GM11168 (cell line): ENCODE results near the gene CASQ2.

ENCODE experiments used
- in situ Hi-C: fragments of 300-500 bp; cut with MboI; formaldehyde crosslinking; loops from one replicate; pipeline ENCODE4 v1.12.0; 2022; ENCODE audit warnings: low sequenced_read_pairs; ENCODE audit not compliant: unreplicated experiment

The CASQ2 gene

DNA sequence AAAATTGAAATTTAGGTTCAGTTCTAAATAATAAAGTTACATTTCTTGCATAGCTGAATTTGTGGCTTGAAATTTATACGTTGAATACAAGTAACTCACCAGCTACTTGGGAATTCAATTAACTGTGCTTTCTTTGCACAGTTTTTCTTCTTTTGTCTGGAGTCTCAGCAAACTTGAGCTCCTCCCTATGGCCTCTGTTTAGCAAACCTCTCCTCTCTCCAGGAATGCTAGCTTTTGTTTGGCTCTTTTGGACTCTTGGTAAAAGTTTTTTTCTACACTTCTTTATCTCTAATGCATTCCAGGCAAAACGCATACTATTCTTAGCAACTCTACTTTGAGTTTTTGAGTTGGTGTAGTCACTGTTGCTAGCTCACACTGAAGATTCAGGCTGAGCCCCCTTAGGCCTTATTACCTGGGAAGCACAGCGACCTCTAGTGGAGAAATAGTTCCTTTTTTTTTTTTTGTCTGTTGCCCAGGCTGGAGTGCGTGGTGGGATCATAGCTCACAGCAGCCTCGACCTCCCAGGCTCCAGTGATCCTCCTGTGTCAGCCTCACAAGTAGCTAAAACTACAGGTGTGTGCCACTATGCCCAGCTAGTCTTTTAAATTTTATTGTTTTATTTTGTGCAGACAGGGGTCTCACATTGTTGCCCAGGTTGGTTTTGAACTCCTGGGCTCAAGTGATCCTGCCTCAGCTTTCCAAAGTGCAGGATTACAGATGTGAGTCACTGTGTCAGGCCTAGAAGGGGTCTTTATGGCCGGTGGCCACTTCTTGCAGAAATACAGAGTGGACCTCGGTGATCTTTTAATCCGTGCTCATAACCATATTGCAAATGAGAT lies 61.7 kb downstream of the CASQ2 start:
- in situ Hi-C loops = loop anchor here (5.0 kb wide), 2 partner anchors 60 to 100 kb away; no protein-coding TSS in a partner anchor

DNA sequence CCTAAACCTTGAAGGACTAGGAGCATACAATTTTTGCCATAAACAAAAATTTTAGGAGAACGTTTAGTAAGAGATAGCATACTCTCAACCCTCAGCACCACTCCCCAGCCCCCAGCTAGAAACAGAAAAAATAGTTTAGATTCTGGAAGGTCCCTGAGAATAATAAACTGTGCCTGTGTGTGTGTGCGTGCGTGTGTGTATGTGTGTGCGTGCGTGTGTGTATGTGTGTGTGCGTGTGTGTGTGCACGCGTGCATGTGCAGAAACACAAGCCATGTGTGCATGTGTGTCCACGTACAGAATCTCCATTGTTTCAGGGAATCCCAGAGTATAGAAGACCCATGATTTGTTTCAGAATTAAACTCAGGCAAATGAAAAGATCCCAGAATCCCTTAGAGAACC lies 62.6 kb downstream of the CASQ2 start:
- in situ Hi-C loops = loop anchor here (5.0 kb wide), 2 partner anchors 59 to 99 kb away; no protein-coding TSS in a partner anchor

DNA sequence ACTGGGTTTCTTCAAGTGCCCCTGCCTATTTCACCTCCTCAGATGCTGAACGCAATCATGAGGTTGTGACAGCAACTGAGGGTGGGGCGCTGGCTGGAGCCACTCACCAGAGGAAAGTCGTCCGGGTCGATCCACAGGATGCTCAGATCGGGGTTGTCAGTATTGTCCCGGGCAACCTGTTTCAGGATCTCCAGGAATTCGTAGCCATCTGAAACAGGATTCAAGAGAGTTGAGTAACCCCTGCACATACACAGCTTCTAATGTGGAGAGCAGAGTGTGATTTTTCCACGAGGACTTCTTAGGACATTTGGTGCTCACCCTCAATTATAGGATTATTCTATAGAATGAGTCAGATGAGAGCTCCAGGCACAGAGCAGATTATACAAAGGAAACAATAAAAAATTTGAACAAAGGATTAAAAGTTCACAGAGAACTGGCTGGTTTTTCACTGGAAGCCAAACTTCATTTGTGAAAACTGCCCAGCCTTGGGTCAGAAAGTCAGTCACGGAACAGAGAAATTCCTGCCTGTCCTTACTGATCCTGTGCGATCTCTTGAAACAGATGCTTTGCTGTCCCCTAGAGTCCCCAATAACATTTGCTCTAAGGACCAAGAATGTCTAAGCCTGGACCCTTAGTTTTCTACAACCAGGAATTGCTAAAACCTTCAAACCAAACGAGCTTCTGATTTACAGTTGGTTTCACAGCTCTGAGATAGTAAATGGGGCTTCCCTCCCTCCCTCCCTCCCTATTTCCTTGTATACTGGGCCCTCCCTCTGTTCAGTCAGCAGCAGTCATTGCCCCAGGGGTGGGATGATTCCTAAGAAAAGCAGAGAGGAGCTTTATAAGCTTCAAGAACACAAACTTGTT lies 63.2 kb downstream of the CASQ2 start:
- in situ Hi-C loops = loop anchor here (5.0 kb wide), 2 partner anchors 58 to 98 kb away; no protein-coding TSS in a partner anchor

DNA sequence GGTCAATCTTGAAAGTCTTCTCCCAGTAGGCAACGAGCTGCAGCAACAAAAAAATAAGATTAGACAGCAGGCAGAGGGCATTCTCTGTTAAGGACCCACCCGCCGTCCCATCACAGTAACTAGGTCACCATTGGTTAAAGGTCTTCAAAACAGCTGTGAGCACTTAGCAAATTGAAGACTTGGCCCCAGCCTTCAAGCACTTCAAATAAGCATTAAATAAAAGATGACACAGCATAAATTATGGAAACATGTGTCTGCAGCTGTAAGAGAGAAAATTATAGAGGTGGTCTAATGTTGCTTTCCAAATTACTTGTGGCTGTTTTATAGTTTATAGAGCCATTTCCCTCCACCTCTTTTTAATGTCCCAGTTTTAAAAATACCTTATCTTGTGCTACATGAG lies 65.6 kb downstream of the CASQ2 start:
- in situ Hi-C loops = no loop called here

DNA sequence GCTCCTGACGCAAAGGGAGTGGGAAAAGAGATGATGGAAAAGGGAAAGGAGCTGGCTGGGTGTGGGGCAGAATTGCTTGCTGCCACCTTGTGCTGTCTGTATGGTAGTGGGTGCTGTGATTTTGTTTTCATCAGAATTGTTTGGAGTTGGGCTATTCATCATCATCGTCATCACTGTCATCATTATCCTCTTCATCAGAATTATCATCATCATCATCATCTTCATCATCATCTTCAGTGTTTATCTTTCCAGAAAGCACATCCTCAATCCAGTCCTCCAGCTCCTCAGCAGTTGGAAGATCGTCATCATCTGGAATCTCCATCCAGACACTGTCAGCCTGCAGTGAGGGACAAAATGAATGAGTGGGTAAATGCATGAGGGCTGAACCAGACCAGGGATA lies 67.4 kb downstream of the CASQ2 start:
- in situ Hi-C loops = no loop called here

DNA sequence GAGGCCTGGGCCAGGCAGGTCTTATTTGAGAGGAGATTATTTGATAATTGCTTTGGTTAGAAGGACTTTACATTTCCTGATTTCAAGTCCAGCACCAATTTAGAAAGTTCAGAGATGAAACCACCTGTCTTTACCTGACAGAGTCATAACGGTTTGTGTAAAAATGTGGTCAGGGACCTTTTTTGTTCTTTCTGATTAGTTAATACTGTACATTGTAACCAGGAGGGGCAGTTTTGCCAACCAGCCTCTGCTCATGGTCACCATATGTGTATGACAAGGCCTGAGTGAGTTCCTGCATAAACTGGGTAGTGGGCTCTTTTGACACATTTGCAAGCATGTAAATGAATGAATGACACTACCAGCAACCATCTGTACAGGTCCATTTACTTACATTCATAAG lies 70.9 kb downstream of the CASQ2 start:
- in situ Hi-C loops = no loop called here

DNA sequence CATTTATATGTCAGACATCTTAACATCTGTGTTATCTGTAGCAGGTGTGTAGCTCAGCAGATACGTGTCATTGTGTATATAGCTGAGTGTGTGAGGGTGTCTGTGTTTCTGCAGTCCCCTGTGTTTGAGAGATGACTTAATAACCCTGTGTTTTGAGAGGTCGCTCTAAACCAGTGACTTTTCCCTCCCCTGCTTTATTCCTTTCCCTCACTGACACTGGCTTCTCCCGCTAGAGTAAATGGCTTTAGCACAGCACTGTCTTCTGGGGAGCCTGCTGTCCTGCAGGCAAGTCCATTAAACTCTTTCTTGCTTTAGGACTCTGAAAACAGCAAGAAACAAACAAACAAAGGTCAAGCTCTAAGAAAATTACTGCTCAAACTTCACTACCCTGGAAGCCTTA lies 73.7 kb downstream of the CASQ2 start:
- in situ Hi-C loops = no loop called here

DNA sequence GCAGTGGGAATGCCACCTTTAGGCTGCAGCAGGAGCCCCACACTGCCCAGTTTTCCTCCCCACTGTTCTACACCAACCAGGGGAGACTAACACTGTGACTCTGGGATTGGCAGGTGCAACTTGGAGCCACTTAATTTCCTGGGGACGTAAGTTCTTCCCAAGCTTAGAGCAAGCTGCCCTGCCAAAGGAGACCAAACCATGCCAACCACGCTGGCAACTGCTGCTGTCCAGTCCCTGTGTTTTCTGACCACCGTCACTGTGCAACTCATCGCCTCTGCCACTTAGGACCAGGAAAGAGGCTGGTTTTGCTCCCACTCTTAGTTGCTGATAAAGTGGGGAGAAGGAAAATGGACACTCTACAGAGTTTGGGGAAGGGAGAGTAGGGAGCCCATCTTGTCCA lies 76.3 kb downstream of the CASQ2 start:
- in situ Hi-C loops = no loop called here

DNA sequence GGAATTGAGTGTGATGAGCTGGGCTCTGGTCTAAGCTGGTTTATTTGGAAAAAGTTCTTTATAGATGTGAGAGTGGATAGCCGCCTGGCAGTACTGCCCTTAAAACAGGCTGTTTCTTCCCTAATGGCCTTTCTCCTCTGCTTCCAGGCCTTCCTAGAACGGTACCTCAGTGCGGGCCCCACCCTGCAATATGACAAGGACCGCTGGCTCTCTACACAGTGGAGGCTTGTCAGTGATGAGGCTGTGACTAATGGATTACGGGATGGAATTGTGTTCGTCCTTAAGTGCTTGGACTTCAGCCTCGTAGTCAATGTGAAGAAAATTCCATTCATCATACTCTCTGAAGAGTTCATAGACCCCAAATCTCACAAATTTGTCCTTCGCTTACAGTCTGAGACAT lies 77.5 kb downstream of the CASQ2 start:
- in situ Hi-C loops = no loop called here

DNA sequence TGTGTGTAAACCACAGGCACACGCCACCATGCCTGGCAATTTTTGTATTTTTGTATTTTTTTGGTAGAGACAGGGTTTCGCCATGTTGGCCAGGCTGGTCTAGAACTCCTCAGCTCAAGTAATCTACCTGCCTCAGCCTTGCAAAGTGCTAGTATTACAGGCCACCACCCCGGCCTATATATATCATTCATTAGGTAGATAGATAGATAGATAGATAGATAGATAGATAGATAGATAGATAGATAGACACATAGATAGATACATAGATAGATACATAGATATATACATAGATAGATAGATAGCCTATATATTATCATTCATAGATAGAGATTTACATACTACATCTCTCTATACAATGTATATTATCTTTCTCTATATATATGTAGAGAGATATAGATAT lies 80.8 kb downstream of the CASQ2 start:
- in situ Hi-C loops = no loop called here

DNA sequence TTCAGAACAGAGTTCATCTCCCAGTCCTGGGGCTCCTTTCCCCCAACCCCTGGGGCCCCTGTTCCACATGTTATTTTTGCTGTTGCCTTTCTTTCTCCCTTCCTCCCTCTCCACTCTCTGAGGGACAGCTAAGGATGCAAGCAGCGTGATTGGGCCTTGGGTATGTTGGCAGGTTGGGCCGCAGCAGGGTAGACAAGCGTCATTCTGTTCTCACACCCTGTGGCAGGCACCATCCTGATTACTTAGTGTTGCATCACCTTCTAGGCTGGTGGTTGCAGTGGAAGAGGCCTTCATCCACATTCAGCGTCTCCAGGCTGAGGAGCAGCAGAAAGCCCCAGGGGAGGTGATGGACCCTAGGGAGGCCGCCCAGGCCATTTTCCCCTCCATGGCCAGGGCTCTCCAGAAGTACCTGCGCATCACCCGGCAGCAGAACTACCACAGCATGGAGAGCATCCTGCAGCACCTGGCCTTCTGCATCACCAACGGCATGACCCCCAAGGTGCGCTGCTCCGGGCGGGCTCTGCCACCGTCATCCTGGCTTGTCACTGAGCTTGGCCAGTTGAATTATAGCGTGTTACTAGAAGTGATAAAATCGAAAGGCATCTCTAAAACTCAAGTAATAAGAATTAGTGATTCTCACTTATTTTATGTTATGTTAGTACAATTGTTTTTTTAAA lies 83.3 kb downstream of the CASQ2 start:
- in situ Hi-C loops = no loop called here

DNA sequence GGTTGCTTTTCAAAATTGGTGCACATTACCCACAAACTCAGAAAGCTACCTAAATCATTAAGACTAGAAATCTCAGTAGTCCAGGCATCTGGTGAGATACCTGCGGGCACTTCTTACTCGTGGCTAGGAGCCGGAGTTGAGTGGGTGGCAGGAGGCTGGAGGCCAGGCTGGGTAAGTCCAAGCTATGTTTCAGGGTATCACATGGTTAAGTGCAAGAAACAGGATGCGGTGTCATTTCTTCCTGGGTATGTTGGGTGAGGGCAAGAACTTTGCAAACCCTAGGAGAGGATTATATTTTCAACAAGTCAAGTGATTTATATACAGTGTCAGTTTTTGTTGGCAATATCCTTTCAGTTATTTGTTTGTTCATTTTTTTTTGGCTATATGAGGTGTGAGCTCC lies 85.7 kb downstream of the CASQ2 start:
- in situ Hi-C loops = no loop called here

DNA sequence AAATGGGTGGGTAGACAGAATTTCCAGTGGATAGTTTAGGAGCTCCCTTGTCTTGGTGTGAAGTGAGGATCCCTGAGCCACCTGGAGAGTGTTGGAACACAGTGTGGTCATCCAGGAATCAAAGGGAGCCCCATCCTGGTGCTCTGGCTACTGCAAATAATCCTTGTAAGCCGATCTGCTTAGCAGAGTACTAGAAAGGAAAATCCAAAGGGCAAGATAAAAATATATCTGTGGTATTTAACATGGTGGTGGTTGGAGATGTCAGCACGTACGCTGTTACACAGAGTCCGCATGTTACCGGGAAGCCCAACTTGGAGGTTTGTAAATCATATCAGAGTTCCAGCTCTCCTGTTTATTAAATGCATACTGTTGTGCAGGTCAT lies 87.8 kb downstream of the CASQ2 start:
- in situ Hi-C loops = no loop called here

DNA sequence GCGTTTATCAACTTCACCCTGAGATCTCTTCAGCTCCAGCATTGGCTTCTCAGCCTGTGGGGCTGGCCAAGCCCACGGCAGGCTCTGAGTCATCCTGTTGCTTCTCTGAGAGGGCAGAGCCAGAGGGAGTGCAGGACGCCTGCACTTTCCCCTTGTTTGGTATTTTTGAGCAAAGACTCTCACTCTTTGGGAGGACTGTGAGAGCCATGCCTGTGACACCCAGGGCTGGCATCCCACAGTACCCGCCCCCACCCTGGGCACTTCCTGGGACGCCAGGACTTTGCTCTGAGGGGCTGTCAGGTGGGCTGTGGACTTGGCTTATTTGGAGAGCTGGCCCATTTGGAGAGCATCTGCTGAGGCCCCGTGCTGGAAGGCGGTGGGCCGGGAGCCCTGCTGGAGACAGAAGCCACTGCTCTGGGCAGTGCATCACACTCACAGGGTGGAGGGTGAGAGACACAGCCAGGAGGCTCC lies 89.3 kb downstream of the CASQ2 start:
- in situ Hi-C loops = no loop called here

DNA sequence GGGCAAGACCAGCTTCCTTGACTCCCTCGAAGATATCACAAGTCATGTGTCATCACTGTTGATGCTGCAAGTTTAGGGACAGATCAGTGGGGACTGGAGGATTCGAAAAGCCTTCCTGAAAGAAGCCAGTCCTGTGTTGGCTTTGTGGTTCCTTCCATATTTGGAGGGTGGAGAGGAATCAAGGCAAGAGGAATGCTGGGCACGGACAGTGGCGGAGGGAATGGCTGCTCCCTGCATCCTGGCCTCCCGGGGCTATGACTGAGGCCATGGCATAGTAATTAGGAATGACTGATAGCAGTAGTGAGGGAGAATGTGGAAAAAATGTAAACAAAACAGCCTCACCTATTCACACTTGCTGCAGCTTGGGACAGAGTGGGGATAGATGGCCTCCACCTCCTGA lies 90.4 kb downstream of the CASQ2 start:
- in situ Hi-C loops = no loop called here

DNA sequence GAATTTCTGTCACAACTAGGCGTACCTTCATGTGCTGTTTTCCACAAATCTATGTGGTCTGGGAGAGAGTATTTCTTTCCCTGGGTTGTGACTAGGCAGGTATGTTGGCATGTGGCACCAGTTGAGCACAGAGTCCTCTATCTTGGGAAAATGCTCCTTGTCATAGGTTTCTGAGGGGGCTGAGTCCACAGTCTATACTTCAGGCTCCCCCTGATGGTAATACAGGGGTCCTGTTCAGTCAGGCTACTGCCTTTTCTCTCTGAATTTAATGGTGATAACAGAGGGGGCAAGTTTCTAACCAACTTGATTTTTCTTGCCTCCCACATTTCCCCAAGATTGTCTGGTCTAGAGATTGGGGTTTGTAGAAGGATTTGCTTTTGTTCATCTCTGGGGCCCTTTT lies 90.9 kb downstream of the CASQ2 start:
- in situ Hi-C loops = no loop called here

DNA sequence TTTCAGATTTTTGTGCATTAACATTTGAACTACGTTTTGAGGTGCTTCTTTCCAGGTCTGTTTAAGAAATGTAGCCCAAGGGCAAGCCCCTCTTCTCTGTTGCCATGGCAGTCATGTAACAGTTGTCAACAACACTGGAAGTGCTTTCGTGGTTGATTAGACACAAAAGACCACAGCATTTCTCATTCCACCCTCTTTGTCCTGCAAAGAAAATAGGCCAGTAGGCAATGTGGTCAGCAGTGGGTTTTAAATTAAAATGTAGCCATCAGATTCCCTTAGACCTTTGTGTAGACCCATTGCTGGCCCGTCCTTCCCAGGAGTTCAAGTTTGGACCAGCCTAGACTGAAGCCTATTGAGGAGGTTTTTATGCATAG lies 91.3 kb downstream of the CASQ2 start:
- in situ Hi-C loops = no loop called here

DNA sequence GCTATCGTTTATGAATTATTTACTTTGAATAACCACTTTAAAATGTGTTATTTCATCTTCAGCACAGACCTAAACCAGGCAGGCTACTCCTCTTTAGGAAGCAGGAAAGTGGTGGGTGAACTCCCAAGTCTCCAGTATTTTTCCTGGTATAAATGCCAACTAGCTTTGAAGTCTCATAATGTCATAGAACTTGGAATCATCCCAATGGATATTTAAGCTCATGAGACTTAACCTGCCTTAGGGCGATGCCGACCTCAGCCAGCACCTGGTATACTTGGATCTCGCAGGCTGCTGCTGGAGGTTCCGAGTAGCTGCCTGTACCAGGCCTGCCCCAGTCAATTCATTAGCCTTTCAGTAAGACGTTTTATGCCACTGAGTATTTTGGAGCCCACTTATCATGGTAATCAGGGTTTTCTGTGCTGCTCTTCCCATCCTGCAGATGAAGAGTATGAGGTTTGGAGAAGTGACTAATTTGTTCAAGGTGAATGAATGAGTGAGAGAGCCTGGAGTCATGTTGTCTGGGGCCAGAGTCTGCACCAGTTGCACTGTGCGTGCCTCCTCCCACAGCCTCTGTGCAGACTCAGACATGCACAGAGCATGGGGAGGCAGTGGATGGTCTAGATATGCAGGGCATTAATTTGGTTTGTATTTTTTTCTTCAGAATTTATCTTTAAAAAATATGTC lies 91.9 kb downstream of the CASQ2 start:
- in situ Hi-C loops = no loop called here

DNA sequence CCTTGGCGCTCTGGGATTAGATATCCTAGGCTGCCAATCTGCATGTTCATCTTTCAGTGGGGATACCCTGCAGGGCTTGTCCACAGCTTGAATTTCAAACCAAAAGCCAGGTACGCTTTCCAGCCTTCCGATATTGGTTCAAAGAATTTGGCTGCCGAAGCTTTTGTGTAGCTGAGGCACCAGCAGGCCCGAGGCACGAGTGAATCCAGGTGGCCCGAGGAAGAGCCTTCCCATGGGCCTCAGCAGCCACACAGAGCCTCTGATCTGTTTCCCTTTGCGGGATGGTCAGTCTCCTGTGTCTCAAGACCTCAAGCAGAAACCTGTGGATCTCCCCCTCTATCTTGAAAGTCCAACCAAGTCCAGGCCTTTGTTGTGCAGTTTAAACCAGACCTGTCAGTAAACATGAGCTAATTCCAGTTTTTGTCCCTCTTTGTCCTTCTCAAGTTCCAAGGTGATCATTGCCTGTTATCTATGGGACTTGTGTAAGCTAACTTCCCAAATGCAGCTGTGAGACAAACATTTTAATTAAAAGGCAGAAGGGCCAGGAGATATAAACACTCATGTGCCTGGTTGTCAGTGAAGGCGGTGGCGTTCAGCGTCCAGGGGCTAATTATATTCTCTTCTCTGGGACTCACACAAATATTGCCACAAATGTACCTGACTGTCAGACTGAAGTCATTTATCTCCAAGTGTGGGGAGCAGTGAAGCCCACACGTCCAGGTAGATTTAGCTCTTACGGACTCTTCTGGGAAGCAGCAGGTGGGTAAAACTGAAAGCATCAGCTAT lies 96.1 kb downstream of the CASQ2 start:
- in situ Hi-C loops = no loop called here
